Left lung (tissue), 10 donors: ENCODE measurements around the gene GRB2. TPM values are rescaled to one million over a fixed set of nuclear protein-coding genes. Genes with fewer than 3 reads are reported as not detected.

Experiments used
- ATAC-seq: fragments of 200-7000 bp; cut with Tn5 transposase; one replicate; pipeline ENCODE4 v1.9.1; 2020; ENCODE audit warnings: moderate library complexity
- DNase-seq, 4 donors: peaks; one replicate each; pipeline ENCODE4 v3.0.0-alpha.2; 2013 to 2020
- H3K27ac ChIP-seq, 2 donors: fragments of 200-600 bp; sonication (generic) in 1 of 2; one replicate each; pipeline versions ENCODE4 v1.5.0 to v1.8.0; 2020 to 2021
- H3K27me3 ChIP-seq, 2 donors: fragments of 200-600 bp; sonication (generic) in 1 of 2; one replicate each; pipeline versions ENCODE4 v1.5.0 to v1.8.0; 2020 to 2021
- H3K36me3 ChIP-seq, 2 donors: fragments of 200-600 bp; sonication (generic) in 1 of 2; one replicate each; pipeline versions ENCODE4 v1.5.0 to v1.8.0; 2020 to 2021
- H3K4me1 ChIP-seq, 2 donors: fragments of 200-600 bp; one replicate each; pipeline ENCODE4 v1.8.0; 2021
- H3K4me3 ChIP-seq, 2 donors: fragments of 200-600 bp; sonication (generic) in 1 of 2; one replicate each; pipeline versions ENCODE4 v1.5.0 to v1.8.0; 2020 to 2021; ENCODE audit warnings: mild to moderate bottlenecking in 1 of 2
- H3K9me3 ChIP-seq, 2 donors: fragments of 200-600 bp; sonication (generic) in 1 of 2; one replicate each; pipeline versions ENCODE4 v1.5.0 to v1.8.0; 2020 to 2021
- CTCF ChIP-seq, 2 donors: fragments of 200-600 bp; sonication (generic) in 1 of 2; IDR thresholded peaks; one replicate each; pipeline versions ENCODE4 v1.5.0 to v1.8.0; 2021; ENCODE audit warnings: antibody characterized with exemption in 2 of 2
- intact Hi-C, 2 donors: fragments of 100-400 bp; cut with DNase I; formaldehyde crosslinking; loops; one replicate each; pipeline versions ENCODE4 v1.11.2 to v1.14.2; 2022
- polyA plus RNA-seq, 6 donors: library from polyadenylated mRNA; unstranded; fragments of 120-200 nt; gene quantifications; one replicate each; pipeline ENCODE4 v1.2.1, GENCODE V29; 2013; ENCODE audit not compliant: insufficient read length in 6 of 6
- total RNA-seq, 2 donors: library from RNA; stranded (reverse); fragmentation: NEBNext Ultra II Directional; extraction: Animal tissue kit (Norgen Biotek cat#: 25700); gene quantifications; one replicate each; pipeline ENCODE4 v1.2.1, GENCODE V29; 2021
- donor health status: DM: no; HTN: yes; CAD: no.
- donor health status: DM: no; HTN: no; CAD: no.

Gene GRB2
- total and polyA plus RNA-seq, 8 donors = 81.8 to 214 (median 83.3) TPM

GRCh38 chr17:75325827-75326225 is 79.7 kb downstream of the GRB2 start:
- Histone ChIP-seq H3K27me3 (no peaks in the 10 kb centered on the region), H3K27ac (peak overlapping the region; percentile 2 to 77), H3K4me1 (peaks cover 8 to 69% of the 10 kb centered on the region in 2 donors), H3K9me3 (no peaks in the 10 kb centered on the region), H3K36me3 (peaks cover 0 to 59% of the 10 kb centered on the region in 2 donors), H3K4me3 (no peak overlapping the region)
- ATAC-seq (peak; percentile 19), DNase-seq (peak in 1 of 4 donors; percentile 21)
- intact Hi-C loops = loop anchor here in 1 of 2 donors (5.0 kb wide), 1 partner anchor 76 kb away; no protein-coding TSS in a partner anchor
- TF ChIP-seq CTCF (IDR thresholded peaks at IDR 0.05) = no peak

GRCh38 chr17:75325348-75325747 is 80.1 kb downstream of the GRB2 start:
- H3K4me1 ChIP-seq = peaks cover 8 to 67% of the 10 kb centered on the region in 2 donors
- no peaks in the 10 kb centered on the region for H3K27me3 ChIP-seq
- H3K27ac ChIP-seq = peak overlapping the region; percentile 2 to 77
- H3K9me3 ChIP-seq = no peaks in the 10 kb centered on the region
- H3K4me3 ChIP-seq = no peak overlapping the region
- DNase-seq = no peak
- no peak for TF ChIP-seq CTCF (IDR thresholded peaks at IDR 0.05)
- peaks cover 0 to 63% of the 10 kb centered on the region in 2 donors for H3K36me3 ChIP-seq
- ATAC-seq = no peak
- intact Hi-C loops = loop anchor here in 1 of 2 donors (5.0 kb wide), 1 partner anchor 77 kb away; no protein-coding TSS in a partner anchor

- no peaks in the 10 kb centered on the region for H3K27me3 ChIP-seq
- no peak overlapping the region for H3K4me3 ChIP-seq
- peaks cover 0 to 86% of the 10 kb centered on the region in 2 donors for H3K36me3 ChIP-seq
- no peaks in the 10 kb centered on the region for H3K9me3 ChIP-seq
- DNase-seq = no peak
- no peak overlapping the region for H3K27ac ChIP-seq
- TF ChIP-seq CTCF (IDR thresholded peaks at IDR 0.05) = no peak
- peaks cover 8 to 63% of the 10 kb centered on the region in 2 donors for H3K4me1 ChIP-seq
- no peak for ATAC-seq
- intact Hi-C loops = no loop called here
Measured at GRCh38 chr17:75321506-75321905, 84.0 kb downstream of the GRB2 start.

- DNase-seq = peak in 1 of 4 donors; percentile 21
- TF ChIP-seq CTCF (IDR thresholded peaks at IDR 0.05) = no peak
- H3K4me3 ChIP-seq = no peak overlapping the region
- H3K36me3 ChIP-seq = peaks cover 0 to 79% of the 10 kb centered on the region in 2 donors
- ATAC-seq = no peak
- H3K27me3 ChIP-seq = no peaks in the 10 kb centered on the region
- H3K4me1 ChIP-seq = peaks cover 0 to 63% of the 10 kb centered on the region in 2 donors
- intact Hi-C loops = no loop called here
- H3K27ac ChIP-seq = no peak overlapping the region
- H3K9me3 ChIP-seq = no peaks in the 10 kb centered on the region
Measured at GRCh38 chr17:75319904-75320691, 85.4 kb downstream of the GRB2 start.

- H3K36me3 ChIP-seq = peaks cover 0 to 66% of the 10 kb centered on the region in 2 donors
- no peak overlapping the region for H3K4me3 ChIP-seq
- DNase-seq (peak in 1 of 4 donors; percentile 39), ATAC-seq (no peak)
- intact Hi-C loops = no loop called here
- H3K9me3 ChIP-seq = no peaks in the 10 kb centered on the region
- H3K27ac ChIP-seq = peak overlapping the region; percentile 13 to 87
- peaks cover 0 to 66% of the 10 kb centered on the region in 2 donors for H3K4me1 ChIP-seq
- no peaks in the 10 kb centered on the region for H3K27me3 ChIP-seq
- no peak for TF ChIP-seq CTCF (IDR thresholded peaks at IDR 0.05)
Measured at GRCh38 chr17:75318615-75319222, 86.8 kb downstream of the GRB2 start.
